ENCODE data around the gene NXPE3.
"Not testable (repeated sequence)": the region's sequence is repeated elsewhere in the genome, so short reads cannot be mapped to it uniquely, and the experiment has no call there.

The NXPE3 gene

GRCh38 chr3:101852983-101853840, 74.2 kb downstream of the NXPE3 start:
- no peak for DNase-seq

- no peak for DNase-seq
Observed at GRCh38 chr3:101853982-101854381, 75.0 kb downstream of the NXPE3 start.

GRCh38 chr3:101854608-101855304, 75.7 kb downstream of the NXPE3 start:
- DNase-seq = no peak

- no peak for DNase-seq
Observed at GRCh38 chr3:101857301-101857741, 78.3 kb downstream of the NXPE3 start.

- DNase-seq = no peak
Observed at GRCh38 chr3:101858464-101859030, 79.5 kb downstream of the NXPE3 start.

GRCh38 chr3:101859882-101860448, 81.0 kb downstream of the NXPE3 start:
- DNase-seq = no peak

GRCh38 chr3:101861212-101861788, 82.3 kb downstream of the NXPE3 start:
- no peak for DNase-seq

- DNase-seq = no peak
Observed at GRCh38 chr3:101861789-101862415, 82.9 kb downstream of the NXPE3 start.

- DNase-seq = no peak
Observed at GRCh38 chr3:101862416-101863165, 83.6 kb downstream of the NXPE3 start.

- DNase-seq = not testable (repeated sequence)
Observed at GRCh38 chr3:101864926-101865325, 85.9 kb downstream of the NXPE3 start.

GRCh38 chr3:101865751-101866509, 86.9 kb downstream of the NXPE3 start:
- no peak for DNase-seq

- DNase-seq = no peak
Observed at GRCh38 chr3:101867511-101867910, 88.5 kb downstream of the NXPE3 start.

GRCh38 chr3:101867996-101868395, 89.0 kb downstream of the NXPE3 start:
- DNase-seq = no peak

GRCh38 chr3:101868534-101869464, 89.8 kb downstream of the NXPE3 start:
- DNase-seq = no peak

GRCh38 chr3:101870138-101870537, 91.1 kb downstream of the NXPE3 start:
- DNase-seq = no peak

GRCh38 chr3:101873619-101874018, 94.6 kb downstream of the NXPE3 start:
- DNase-seq = no peak

- DNase-seq = no peak
Observed at GRCh38 chr3:101876142-101876541, 97.1 kb downstream of the NXPE3 start.
